Heart left ventricle (tissue), 13 donors: ENCODE measurements around the gene ZNF587B.

Experiments
- POLR2A ChIP-seq, 2 donors: fragments of 450-650 bp; IDR thresholded peaks; one replicate each; pipeline ENCODE4 v1.6.1; 2017; ENCODE audit warnings: antibody characterized with exemption in 2 of 2, mild to moderate bottlenecking in 2 of 2, moderate library complexity in 2 of 2
- TF ChIP-seq, protein P1 (sequence below), 12 donors: fragments of 200-600 bp; sonication (generic) in 4 of 12; IDR thresholded peaks; one replicate each; pipeline versions ENCODE4 v1.5.0 to v1.8.0; 2018 to 2022; ENCODE audit warnings: antibody characterized with exemption in 12 of 12, mild to moderate bottlenecking in 5 of 12
- donor health status: ischemic (EF 13 %, LVEDD 7.1; RV severe dilation, severe dysfunction).
- donor health status: DM: no; HTN: yes; CAD: no.
- donor health status: DM: no; HTN: no; CAD: no.
- donor health status: ischemic (EF 25% LVEDD 6.9; RV normal size, moderate dysfunction).
- donor health status: ischemic (EF 25% LVEDD 5.7; RV mildly dilated, moderate dysfunction).
- donor health status: ischemic (EF 35%, LVEDD 5.7; RV mildly dilated, moderate dysfunction).
- donor health status: nonischemic (EF 11% LVEDD 7.7; RV severe dilation, severe dysfunction).
- donor health status: DM: yes; HTN: yes; CAD: no.
- donor health status: PGD.
- donor health status: ischemic (EF 29% LVEDD 5.4; RV normal size, mild dysfunction).
- donor health status: nonischemic (EF 23%, LVEDD 6.1; RV moderate dilation, normal function).

DNA sequence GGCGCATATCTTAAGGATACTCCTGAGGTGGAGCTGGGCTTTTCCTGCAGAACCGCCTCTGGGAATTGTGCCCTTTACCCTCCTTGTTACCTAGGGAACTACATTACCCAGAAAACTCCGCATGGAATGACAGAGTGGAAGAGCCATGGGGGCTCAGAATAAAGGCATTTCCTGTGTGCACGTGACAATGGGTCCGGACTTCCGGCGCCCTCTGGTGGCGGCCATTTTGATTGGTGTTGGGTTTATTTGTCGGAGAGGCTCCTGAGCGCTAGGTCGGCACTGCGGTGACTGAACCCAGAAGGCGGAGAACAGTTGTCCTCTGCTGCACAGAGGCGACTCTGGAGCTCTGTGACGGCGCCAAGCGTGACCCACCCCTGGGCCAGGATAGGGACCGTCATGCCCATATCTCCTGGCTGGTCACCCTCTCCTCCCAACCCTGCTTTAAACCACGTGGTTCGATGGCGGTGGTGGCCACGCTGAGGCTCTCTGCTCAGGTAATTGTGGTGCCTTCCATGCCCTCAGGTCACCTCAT is at the start of gene ZNF587B:
- TF ChIP-seq, protein P1, sequence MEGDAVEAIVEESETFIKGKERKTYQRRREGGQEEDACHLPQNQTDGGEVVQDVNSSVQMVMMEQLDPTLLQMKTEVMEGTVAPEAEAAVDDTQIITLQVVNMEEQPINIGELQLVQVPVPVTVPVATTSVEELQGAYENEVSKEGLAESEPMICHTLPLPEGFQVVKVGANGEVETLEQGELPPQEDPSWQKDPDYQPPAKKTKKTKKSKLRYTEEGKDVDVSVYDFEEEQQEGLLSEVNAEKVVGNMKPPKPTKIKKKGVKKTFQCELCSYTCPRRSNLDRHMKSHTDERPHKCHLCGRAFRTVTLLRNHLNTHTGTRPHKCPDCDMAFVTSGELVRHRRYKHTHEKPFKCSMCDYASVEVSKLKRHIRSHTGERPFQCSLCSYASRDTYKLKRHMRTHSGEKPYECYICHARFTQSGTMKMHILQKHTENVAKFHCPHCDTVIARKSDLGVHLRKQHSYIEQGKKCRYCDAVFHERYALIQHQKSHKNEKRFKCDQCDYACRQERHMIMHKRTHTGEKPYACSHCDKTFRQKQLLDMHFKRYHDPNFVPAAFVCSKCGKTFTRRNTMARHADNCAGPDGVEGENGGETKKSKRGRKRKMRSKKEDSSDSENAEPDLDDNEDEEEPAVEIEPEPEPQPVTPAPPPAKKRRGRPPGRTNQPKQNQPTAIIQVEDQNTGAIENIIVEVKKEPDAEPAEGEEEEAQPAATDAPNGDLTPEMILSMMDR (IDR thresholded peaks at IDR 0.05), result peak in 11 of 12 donors; percentile 14 to 67 (median 43)
- TF ChIP-seq POLR2A (IDR thresholded peaks at IDR 0.05), result peak in 1 of 2 donors; percentile 25
